Progenitor cell of endocrine pancreas (in vitro differentiated cells): Measurements from ENCODE around the gene METTL6. TPM values are rescaled to one million over a fixed set of nuclear protein-coding genes. Genes with fewer than 3 reads are reported as not detected.
"Not testable (repeated sequence)": the region's sequence is repeated elsewhere in the genome, so short reads cannot be mapped to it uniquely, and the experiment has no call there.

Source experiments
- DNase-seq: peaks from one replicate; pipeline ENCODE4 v3.0.0; 2021; ENCODE audit warnings: low spot score; ENCODE audit not compliant: unreplicated experiment
- H3K27ac Mint-ChIP-seq: 2 replicates; pipeline ENCODE4 v1.8.0; 2021; ENCODE audit warnings: mild to moderate bottlenecking, moderate library complexity, mixed read lengths
- H3K27me3 Mint-ChIP-seq: 2 replicates; pipeline ENCODE4 v1.8.0; 2021; ENCODE audit warnings: mixed read lengths
- H3K36me3 Mint-ChIP-seq: 2 replicates; pipeline ENCODE4 v1.8.0; 2022; ENCODE audit warnings: mixed read lengths; ENCODE audit not compliant: insufficient read depth
- H3K4me1 Mint-ChIP-seq: 2 replicates; pipeline ENCODE4 v1.8.0; 2021; ENCODE audit warnings: low read depth, mixed read lengths
- H3K4me3 Mint-ChIP-seq: 2 replicates; pipeline ENCODE4 v1.8.0; 2021; ENCODE audit warnings: low read depth, mild to moderate bottlenecking, moderate library complexity, mixed read lengths
- H3K9me3 Mint-ChIP-seq: 2 replicates; pipeline ENCODE4 v1.8.0; 2021; ENCODE audit warnings: low read depth, mixed read lengths
- CTCF ChIP-seq: fragments of 200-600 bp; sonication (generic); IDR thresholded peaks from one replicate; pipeline ENCODE4 v1.5.0; 2021; ENCODE audit warnings: antibody characterized with exemption, mild to moderate bottlenecking; ENCODE audit not compliant: unreplicated experiment
- total RNA-seq: library from RNA; stranded (reverse); gene quantifications from 2 replicates; pipeline ENCODE4 v1.2.1, GENCODE V29; 2021

Gene METTL6
- total RNA-seq, 1 donor from 2014 or later, result 28.2 TPM

- peaks cover 2% of the 10 kb centered on the region for H3K36me3 Mint-ChIP-seq
- TF ChIP-seq CTCF, result no peak
Observed at GRCh38 chr3:15403495-15403894, 23.8 kb downstream of the METTL6 start.

GRCh38 chr3:15401936-15402335, 25.4 kb downstream of the METTL6 start:
- no peaks in the 10 kb centered on the region for H3K27me3 Mint-ChIP-seq
- no peaks in the 10 kb centered on the region for H3K4me1 Mint-ChIP-seq
- no peak for DNase-seq
- peaks cover 4% of the 10 kb centered on the region for H3K36me3 Mint-ChIP-seq
- no peak overlapping the region for H3K4me3 Mint-ChIP-seq
- peaks cover 5% of the 10 kb centered on the region for H3K9me3 Mint-ChIP-seq
- TF ChIP-seq CTCF, result no peak
- no peak overlapping the region for H3K27ac Mint-ChIP-seq

More at GRCh38 chr3:15403495-15403894, 23.8 kb downstream of the METTL6 start:
- no peaks in the 10 kb centered on the region for H3K4me1 Mint-ChIP-seq
- no peak overlapping the region for H3K4me3 Mint-ChIP-seq
- DNase-seq, result no peak
- H3K9me3 Mint-ChIP-seq, result no peaks in the 10 kb centered on the region
- H3K27ac Mint-ChIP-seq, result no peak overlapping the region
- no peaks in the 10 kb centered on the region for H3K27me3 Mint-ChIP-seq

- Mint-ChIP-seq H3K36me3 (peaks cover 7% of the 10 kb centered on the region), H3K9me3 (peaks cover 7% of the 10 kb centered on the region), H3K4me1 (no peaks in the 10 kb centered on the region), H3K27me3 (no peaks in the 10 kb centered on the region), H3K27ac (no peak overlapping the region), H3K4me3 (no peak overlapping the region)
- no peak for DNase-seq
- no peak for TF ChIP-seq CTCF
Observed at GRCh38 chr3:15399970-15400369, 27.4 kb downstream of the METTL6 start.

- H3K4me3 Mint-ChIP-seq, H3K27me3 Mint-ChIP-seq, H3K27ac Mint-ChIP-seq, H3K36me3 Mint-ChIP-seq, DNase-seq, H3K4me1 Mint-ChIP-seq, H3K9me3 Mint-ChIP-seq: not testable (repeated sequence)
Observed at GRCh38 chr3:15398731-15399133, 28.6 kb downstream of the METTL6 start.

- not testable (repeated sequence) for H3K27me3 Mint-ChIP-seq, H3K27ac Mint-ChIP-seq, H3K4me3 Mint-ChIP-seq, H3K36me3 Mint-ChIP-seq, H3K4me1 Mint-ChIP-seq, DNase-seq, H3K9me3 Mint-ChIP-seq
Observed at GRCh38 chr3:15393252-15393651, 34.1 kb downstream of the METTL6 start.

- Mint-ChIP-seq H3K36me3 (no peaks in the 10 kb centered on the region), H3K27me3 (no peaks in the 10 kb centered on the region), H3K27ac (no peak overlapping the region), H3K4me3 (no peak overlapping the region), H3K4me1 (no peaks in the 10 kb centered on the region), H3K9me3 (peaks cover 5% of the 10 kb centered on the region)
- no peak for DNase-seq
- TF ChIP-seq CTCF, result no peak
Observed at GRCh38 chr3:15391007-15391406, 36.3 kb downstream of the METTL6 start.
